RWPE2 (cell line): Measurements from ENCODE around the gene APEH.
A peak's percentile ranks its signal among the peaks of the same experiment; 100 is the strongest.

Source experiments
- ATAC-seq: fragments of 200-7000 bp; cut with Tn5 transposase; 3 replicates; pipeline ENCODE4 v1.9.1; 2021; ENCODE audit warnings: low read depth
- DNase-seq: peaks from one replicate; pipeline ENCODE4 v3.0.0-alpha.2; 2020; ENCODE audit warnings: low spot score
- H3K27ac ChIP-seq: fragments of 450-650 bp; 2 replicates; pipeline ENCODE4 v1.5.1; 2017; ENCODE audit warnings: mild to moderate bottlenecking; ENCODE audit not compliant: poor library complexity, severe bottlenecking
- H3K27me3 ChIP-seq: fragments of 250-450 bp; sonication (Bioruptor Pico); 2 replicates; pipeline ENCODE4 v1.5.1; 2021; ENCODE audit warnings: mild to moderate bottlenecking, moderate library complexity; ENCODE audit not compliant: insufficient read depth, poor library complexity, severe bottlenecking
- H3K36me3 ChIP-seq: fragments of 250-450 bp; sonication (Bioruptor Pico); 2 replicates; pipeline ENCODE4 v1.5.1; 2020; ENCODE audit warnings: low read depth, mild to moderate bottlenecking, moderate library complexity
- H3K4me1 ChIP-seq: fragments of 250-450 bp; sonication (Bioruptor Pico); 2 replicates; pipeline ENCODE4 v1.5.1; 2021; ENCODE audit warnings: mild to moderate bottlenecking, moderate library complexity; ENCODE audit not compliant: insufficient read depth, poor library complexity, severe bottlenecking
- H3K4me3 ChIP-seq: fragments of 250-450 bp; sonication (Bioruptor Pico); 2 replicates; pipeline ENCODE4 v1.5.1; 2021; ENCODE audit warnings: mild to moderate bottlenecking, moderate library complexity; ENCODE audit not compliant: severe bottlenecking
- H3K9me3 ChIP-seq: fragments of 250-450 bp; sonication (Bioruptor Pico); 2 replicates; pipeline ENCODE4 v1.5.1; 2021; ENCODE audit warnings: mild to moderate bottlenecking, moderate library complexity; ENCODE audit not compliant: severe bottlenecking
- CTCF ChIP-seq: fragments of 450-650 bp; IDR thresholded peaks from one replicate; pipeline ENCODE4 v1.5.1; 2017; ENCODE audit warnings: mild to moderate bottlenecking, moderate library complexity; ENCODE audit not compliant: poor library complexity, severe bottlenecking

APEH gene

GRCh38 chr3:49666592-49666991 lies 7.6 kb upstream of the APEH start:
- peaks cover 16% of the 10 kb centered on the region for H3K4me1 ChIP-seq
- no peak overlapping the region for H3K27ac ChIP-seq
- no peaks in the 10 kb centered on the region for H3K36me3 ChIP-seq
- ATAC-seq (no peak), DNase-seq (no peak)
- H3K4me3 ChIP-seq, result no peak overlapping the region
- no peak for TF ChIP-seq CTCF
- no peaks in the 10 kb centered on the region for H3K27me3 ChIP-seq
- H3K9me3 ChIP-seq, result no peaks in the 10 kb centered on the region

DNA sequence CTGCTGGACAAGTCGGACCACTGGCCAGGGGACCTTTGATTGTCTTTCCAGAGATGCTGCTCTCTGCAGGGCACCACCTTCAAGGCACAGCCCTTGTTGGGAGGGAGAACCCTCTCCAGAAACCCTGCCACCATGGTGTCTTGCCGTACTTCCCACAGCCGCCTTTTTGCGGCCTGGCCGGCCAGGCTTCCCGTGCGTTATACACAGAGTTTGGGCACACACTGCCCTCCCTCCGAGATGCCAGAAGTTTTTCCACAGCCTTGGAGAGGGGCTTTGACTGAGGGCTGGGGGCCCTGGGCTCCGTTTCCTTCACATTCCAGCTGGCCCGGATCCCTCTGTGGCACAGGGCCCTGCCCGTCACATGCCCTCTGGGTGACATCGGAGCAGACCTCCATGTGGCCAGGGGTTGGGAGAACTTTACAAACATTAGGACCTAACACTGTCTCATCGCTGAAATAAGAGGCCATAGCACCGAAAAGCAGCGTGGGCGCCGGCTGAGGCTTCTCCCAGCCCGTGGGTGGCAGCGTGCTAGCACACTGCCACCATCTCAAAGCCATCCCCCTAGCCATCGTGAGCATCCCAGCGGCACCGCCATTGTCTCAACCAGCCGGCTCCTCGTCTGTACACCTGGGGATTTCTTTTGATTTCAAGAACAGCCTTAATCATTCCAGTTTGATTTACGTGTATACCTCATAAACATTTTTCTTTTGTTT lies 6.3 kb upstream of the APEH start:
- peaks cover 16% of the 10 kb centered on the region for H3K4me1 ChIP-seq
- ATAC-seq (no peak), DNase-seq (no peak)
- TF ChIP-seq CTCF, result no peak
- no peak overlapping the region for H3K4me3 ChIP-seq
- no peaks in the 10 kb centered on the region for H3K36me3 ChIP-seq
- H3K9me3 ChIP-seq, result no peaks in the 10 kb centered on the region
- H3K27me3 ChIP-seq, result no peaks in the 10 kb centered on the region
- peak overlapping the region; percentile 38 for H3K27ac ChIP-seq

- no peaks in the 10 kb centered on the region for H3K9me3 ChIP-seq
- peak overlapping the region; percentile 38 for H3K27ac ChIP-seq
- no peak for DNase-seq
- H3K4me1 ChIP-seq, result peaks cover 16% of the 10 kb centered on the region
- TF ChIP-seq CTCF, result no peak
- no peaks in the 10 kb centered on the region for H3K36me3 ChIP-seq
- H3K27me3 ChIP-seq, result no peaks in the 10 kb centered on the region
- peak; percentile 14; the same call in 1 of the 3 replicates for ATAC-seq
- H3K4me3 ChIP-seq, result no peak overlapping the region
Observed at GRCh38 chr3:49668414-49668797, 5.7 kb upstream of the APEH start.

DNA sequence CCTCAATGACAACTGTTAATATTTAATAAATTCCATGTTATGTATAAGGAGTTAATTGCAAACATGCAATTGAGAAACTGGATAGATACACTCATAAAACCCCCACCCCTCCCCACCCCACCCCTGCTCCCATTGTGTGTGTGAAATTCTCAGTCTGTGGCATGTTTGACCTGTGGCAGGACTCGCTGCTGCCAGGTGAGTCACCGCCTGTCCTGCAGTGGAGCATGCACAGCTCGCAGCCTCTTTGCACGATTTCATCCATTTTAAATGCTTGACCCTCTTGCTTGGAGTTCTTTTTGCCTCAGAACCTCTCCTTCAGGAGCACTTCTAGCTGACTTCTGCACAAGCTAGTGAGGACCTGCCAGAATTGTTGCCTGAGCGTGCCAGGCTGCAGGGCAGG lies 5.3 kb upstream of the APEH start:
- Histone ChIP-seq H3K36me3 (no peaks in the 10 kb centered on the region), H3K9me3 (no peaks in the 10 kb centered on the region), H3K4me1 (peaks cover 16% of the 10 kb centered on the region), H3K27ac (peak overlapping the region; percentile 38), H3K27me3 (no peaks in the 10 kb centered on the region), H3K4me3 (no peak overlapping the region)
- no peak for TF ChIP-seq CTCF
- DNase-seq, result no peak
- ATAC-seq, result peak; percentile 37

GRCh38 chr3:49669352-49669751 lies 4.8 kb upstream of the APEH start:
- ATAC-seq (no peak), DNase-seq (no peak)
- Histone ChIP-seq H3K4me3 (no peak overlapping the region), H3K27ac (peak overlapping the region; percentile 38), H3K36me3 (no peaks in the 10 kb centered on the region), H3K4me1 (peaks cover 16% of the 10 kb centered on the region), H3K9me3 (no peaks in the 10 kb centered on the region), H3K27me3 (no peaks in the 10 kb centered on the region)
- TF ChIP-seq CTCF, result no peak
